Endometrial microvascular endothelial cells (primary cell): ENCODE data around the gene RNF225. TPM values are rescaled to one million over a fixed set of nuclear protein-coding genes. Genes with fewer than 3 reads are reported as not detected.

ENCODE experiments used
- total RNA-seq: library from RNA; depleted of rRNA; stranded (reverse); fragments of >200 nt; gene quantifications from one replicate; pipeline ENCODE4 v1.2.3, GENCODE V29; 2015; ENCODE audit errors: inconsistent ontology term

Gene RNF225
- total RNA-seq, 1 donor from 2014 or later: not detected

Other genes with a start within 250 kb of the RNF225 start
- gene ZNF329, start 244.9 kb upstream of the RNF225 start, total RNA-seq: 7.2 TPM
- gene ZNF274, start 212.6 kb upstream of the RNF225 start, total RNA-seq: 13.9 TPM
- 59.2 TPM for gene ZNF544, start 166.7 kb upstream of the RNF225 start, total RNA-seq
- 2.9 TPM for gene ZNF8, start 116.7 kb upstream of the RNF225 start, total RNA-seq
- 44.8 TPM for gene ERVK3-1, start 90.3 kb upstream of the RNF225 start, total RNA-seq
- 1.3 TPM for gene ZSCAN22, start 68.7 kb upstream of the RNF225 start, total RNA-seq
- not detected for gene A1BG, start 42.2 kb upstream of the RNF225 start, total RNA-seq
- 0.19 TPM for gene ZNF497, start 32.9 kb upstream of the RNF225 start, total RNA-seq
- 3.1 TPM for gene ZNF837, start 14.6 kb upstream of the RNF225 start, total RNA-seq
- 2,433 TPM for gene RPS5, start 8.4 kb upstream of the RNF225 start, total RNA-seq
- 2.6 TPM for gene ZNF584, start 13.0 kb downstream of the RNF225 start, total RNA-seq
- gene ZNF132, start 44.5 kb downstream of the RNF225 start, total RNA-seq: 3.3 TPM
- gene ZNF324B, start 56.0 kb downstream of the RNF225 start, total RNA-seq: 8.5 TPM
- gene ZNF324, start 71.4 kb downstream of the RNF225 start, total RNA-seq: 7.5 TPM
- 7.4 TPM for gene ZNF446, start 80.7 kb downstream of the RNF225 start, total RNA-seq
- 13.9 TPM for gene SLC27A5, start 116.3 kb downstream of the RNF225 start, total RNA-seq
- 10.3 TPM for gene ZBTB45, start 124.2 kb downstream of the RNF225 start, total RNA-seq
- 420 TPM for gene TRIM28, start 148.4 kb downstream of the RNF225 start, total RNA-seq
- 67.3 TPM for gene CHMP2A, start 159.4 kb downstream of the RNF225 start, total RNA-seq
- gene UBE2M, start 163.0 kb downstream of the RNF225 start, total RNA-seq: 37.9 TPM
- 12.7 TPM for gene MZF1, start 177.7 kb downstream of the RNF225 start, total RNA-seq